GM21529 (cell line): Measurements from ENCODE around the gene ZNF546.

Source experiments
- ATAC-seq: cut with Tn5 transposase; IDR thresholded peaks from one replicate; pipeline ENCODE4 v1.9.1; 2021; ENCODE audit not compliant: unreplicated experiment

Gene ZNF546

GRCh38 chr19:40053491-40053890, 56.6 kb downstream of the ZNF546 start:
- ATAC-seq, result no peak

DNA sequence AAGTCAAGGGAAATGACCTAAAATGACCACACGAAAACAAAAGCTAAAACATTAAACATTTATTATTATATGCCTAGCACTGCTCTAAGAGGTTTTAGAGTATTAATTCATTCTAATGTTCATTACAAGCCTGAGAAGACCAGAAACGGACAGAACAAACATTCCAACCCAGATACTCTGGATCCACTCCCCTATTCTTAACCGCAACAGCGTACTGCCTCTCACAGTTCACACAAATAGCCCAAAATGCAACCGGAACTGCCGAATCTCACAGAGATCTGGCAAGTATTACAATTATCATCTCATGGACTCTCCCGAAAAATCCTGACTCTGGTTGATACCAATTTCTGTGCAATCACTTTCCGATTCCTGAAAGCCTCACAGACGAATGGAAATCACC, 57.8 kb downstream of the ZNF546 start:
- no peak for ATAC-seq

- no peak for ATAC-seq
Measured at GRCh38 chr19:40055049-40055448, 58.2 kb downstream of the ZNF546 start.

GRCh38 chr19:40055832-40056504, 59.1 kb downstream of the ZNF546 start, which contains the start of gene ZNF780B:
Gene ZNF780B (minus strand): TSS chr19:40056231. CDS start chr19:40050332, 5,899 bp downstream.
- ATAC-seq, result peak; percentile 80

- no peak for ATAC-seq
Measured at GRCh38 chr19:40056505-40056904, 59.6 kb downstream of the ZNF546 start.

DNA sequence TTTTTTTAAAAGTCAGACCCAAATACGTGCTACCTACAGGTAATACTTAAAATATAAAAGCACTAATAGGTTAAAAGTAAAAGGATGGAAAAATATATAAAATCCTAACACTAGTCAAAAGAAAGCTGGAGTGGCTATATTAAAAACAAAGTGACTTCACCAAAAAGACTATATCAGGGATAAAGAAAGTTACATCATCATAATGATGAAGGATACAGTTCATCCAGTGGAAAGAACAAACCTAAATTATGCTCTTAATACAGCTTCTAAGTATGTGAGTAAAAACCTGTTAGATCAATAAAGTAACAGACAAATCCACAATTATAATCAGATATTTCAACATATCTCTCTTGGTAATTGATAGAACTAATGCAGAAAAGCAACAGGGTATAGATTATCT, 60.3 kb downstream of the ZNF546 start:
- no peak for ATAC-seq

GRCh38 chr19:40059624-40060023, 62.8 kb downstream of the ZNF546 start:
- no peak for ATAC-seq

GRCh38 chr19:40070058-40070457, 73.2 kb downstream of the ZNF546 start:
- ATAC-seq, result no peak
